Measurements from ENCODE around the gene C12orf42. TPM values are rescaled to one million over a fixed set of nuclear protein-coding genes. Genes with fewer than 3 reads are reported as not detected.

The C12orf42 gene
- polyA plus RNA-seq = under 1 TPM in 2 of 3 donors, not detected in 1; 0.14 to 0.50 TPM

DNA sequence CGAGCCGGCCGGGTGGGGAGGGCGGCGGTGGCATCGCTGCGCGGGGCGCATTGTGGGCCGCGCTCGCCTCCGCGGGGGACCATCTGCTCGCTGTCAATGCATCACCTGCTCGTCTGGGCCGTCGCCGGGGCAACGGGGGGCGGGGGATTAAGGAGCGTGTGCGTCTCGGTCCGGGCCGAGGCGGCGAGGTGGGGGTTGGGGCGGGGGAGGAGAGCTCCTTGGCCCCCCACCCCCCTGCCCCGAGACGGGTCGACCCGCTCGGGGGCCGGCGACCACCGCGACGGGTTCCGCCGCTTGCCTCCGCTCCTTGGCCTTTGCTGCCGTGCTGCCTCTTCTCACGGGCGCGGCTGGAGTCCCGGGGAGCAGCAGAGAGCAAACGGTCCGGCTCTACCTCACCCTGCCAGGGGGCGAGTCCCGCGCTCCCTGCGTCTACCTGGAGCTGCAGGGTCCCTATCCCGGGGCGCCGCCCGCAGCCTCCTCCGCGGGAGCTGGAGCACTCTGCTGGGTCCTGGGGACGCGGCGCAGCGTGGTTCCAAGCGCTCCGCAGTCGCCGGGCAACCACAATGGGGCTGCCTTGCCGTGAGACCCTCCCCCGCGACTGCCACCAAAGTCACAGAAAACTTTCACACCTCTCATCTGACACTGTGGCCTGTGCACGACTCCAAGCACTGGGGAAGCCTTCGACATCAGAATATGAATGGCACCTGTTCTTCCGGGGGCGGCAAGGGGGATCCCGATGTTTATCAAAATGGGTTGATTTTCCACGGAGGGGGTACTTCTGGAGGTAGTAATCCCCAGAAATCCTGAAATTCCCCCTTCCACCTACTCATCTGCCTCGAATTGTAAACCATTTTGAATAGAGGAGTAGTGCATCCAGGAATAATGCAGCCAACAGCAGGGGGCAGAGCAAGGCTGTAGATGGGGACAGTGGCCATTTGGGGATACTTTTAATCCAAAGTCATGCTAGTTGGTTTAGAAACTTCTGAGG, at the start of gene C12orf42:
Gene C12orf42 (minus strand): TSS at position 500 of the 988 bp plus-strand sequence. CDS start 17,542 bp downstream, outside the sequence.
- peak in 2 of 3 donors; percentile 17 to 56 for DNase-seq
- Mint-ChIP-seq H3K4me3 (peak within 1 kb of the TSS; percentile 60 to 88 (median 75)), H3K9me3 (peaks cover 0 to 16% (median 5%) of the 10 kb centered on the region in 6 donors), H3K27me3 (ENCODE audit: low read depth in 3 of 3) (peaks cover 13 to 17% (median 14%) of the 10 kb centered on the region in 3 donors), H3K36me3 (no peaks in the 10 kb centered on the region), H3K4me1 (peaks cover 12 to 16% of the 10 kb centered on the region in 2 donors), H3K27ac (peak within 1 kb of the TSS in 2 of 6 donors; percentile 15 to 43)

- Mint-ChIP-seq H3K36me3 (no peaks in the 10 kb centered on the region), H3K27ac (no peak overlapping the region), H3K27me3 (ENCODE audit: low read depth in 3 of 3) (peaks cover 0 to 3% (median 0%) of the 10 kb centered on the region in 3 donors), H3K4me1 (no peaks in the 10 kb centered on the region), H3K4me3 (no peak overlapping the region), H3K9me3 (peaks cover 0 to 3% (median 0%) of the 10 kb centered on the region in 6 donors)
- no peak for DNase-seq
These were observed 46.3 kb upstream of the C12orf42 start for GRCh38 chr12:103542078-103542477.

- H3K9me3 Mint-ChIP-seq = peaks cover 0 to 6% (median 0%) of the 10 kb centered on the region in 6 donors
- H3K27me3 Mint-ChIP-seq (ENCODE audit: low read depth in 3 of 3) = peaks cover 2 to 6% (median 2%) of the 10 kb centered on the region in 3 donors
- no peaks in the 10 kb centered on the region for H3K36me3 Mint-ChIP-seq
- H3K4me1 Mint-ChIP-seq = no peaks in the 10 kb centered on the region
- DNase-seq = no peak
- no peak overlapping the region for H3K27ac Mint-ChIP-seq
- H3K4me3 Mint-ChIP-seq = no peak overlapping the region
These were observed 44.6 kb upstream of the C12orf42 start for GRCh38 chr12:103540319-103540718.

DNA sequence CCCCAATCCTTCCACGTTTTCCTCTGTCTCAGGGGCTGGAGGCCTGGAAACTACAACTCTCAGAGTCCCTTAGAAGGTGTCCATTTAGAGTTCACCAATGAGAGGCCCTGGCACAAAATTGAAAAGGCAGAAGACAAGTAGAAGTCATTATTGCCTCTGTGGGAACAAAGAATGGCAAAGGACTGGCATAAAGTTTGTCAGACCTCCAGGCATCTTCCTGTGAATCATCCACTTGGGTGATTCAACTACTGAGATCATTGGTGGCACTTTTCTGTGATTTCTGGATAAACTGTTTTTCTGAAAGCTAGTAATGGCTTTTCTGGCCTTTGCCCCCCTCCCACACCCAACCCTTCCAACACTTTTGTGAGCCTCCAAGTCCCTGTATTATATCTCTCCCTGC, 42.6 kb upstream of the C12orf42 start:
- H3K36me3 Mint-ChIP-seq = no peaks in the 10 kb centered on the region
- no peak overlapping the region for H3K27ac Mint-ChIP-seq
- H3K27me3 Mint-ChIP-seq (ENCODE audit: low read depth in 3 of 3) = peaks cover 2 to 6% (median 2%) of the 10 kb centered on the region in 3 donors
- H3K9me3 Mint-ChIP-seq = peaks cover 0 to 6% (median 0%) of the 10 kb centered on the region in 6 donors
- no peaks in the 10 kb centered on the region for H3K4me1 Mint-ChIP-seq
- no peak overlapping the region for H3K4me3 Mint-ChIP-seq
- no peak for DNase-seq

GRCh38 chr12:103530307-103531066, 34.7 kb upstream of the C12orf42 start:
- no peak overlapping the region for H3K4me3 Mint-ChIP-seq
- no peak for DNase-seq
- H3K36me3 Mint-ChIP-seq = no peaks in the 10 kb centered on the region
- no peak overlapping the region for H3K27ac Mint-ChIP-seq
- H3K27me3 Mint-ChIP-seq (ENCODE audit: low read depth in 3 of 3) = peaks cover 0 to 2% (median 2%) of the 10 kb centered on the region in 3 donors
- H3K4me1 Mint-ChIP-seq = no peaks in the 10 kb centered on the region
- H3K9me3 Mint-ChIP-seq = peaks cover 0 to 6% (median 0%) of the 10 kb centered on the region in 6 donors

- H3K36me3 Mint-ChIP-seq = no peaks in the 10 kb centered on the region
- H3K27me3 Mint-ChIP-seq (ENCODE audit: low read depth in 3 of 3) = peaks cover 0 to 2% (median 2%) of the 10 kb centered on the region in 3 donors
- no peak for DNase-seq
- no peaks in the 10 kb centered on the region for H3K4me1 Mint-ChIP-seq
- H3K4me3 Mint-ChIP-seq = no peak overlapping the region
- H3K9me3 Mint-ChIP-seq = peaks cover 0 to 6% (median 0%) of the 10 kb centered on the region in 6 donors
- no peak overlapping the region for H3K27ac Mint-ChIP-seq
These were observed 33.5 kb upstream of the C12orf42 start for GRCh38 chr12:103529306-103529705.

DNA sequence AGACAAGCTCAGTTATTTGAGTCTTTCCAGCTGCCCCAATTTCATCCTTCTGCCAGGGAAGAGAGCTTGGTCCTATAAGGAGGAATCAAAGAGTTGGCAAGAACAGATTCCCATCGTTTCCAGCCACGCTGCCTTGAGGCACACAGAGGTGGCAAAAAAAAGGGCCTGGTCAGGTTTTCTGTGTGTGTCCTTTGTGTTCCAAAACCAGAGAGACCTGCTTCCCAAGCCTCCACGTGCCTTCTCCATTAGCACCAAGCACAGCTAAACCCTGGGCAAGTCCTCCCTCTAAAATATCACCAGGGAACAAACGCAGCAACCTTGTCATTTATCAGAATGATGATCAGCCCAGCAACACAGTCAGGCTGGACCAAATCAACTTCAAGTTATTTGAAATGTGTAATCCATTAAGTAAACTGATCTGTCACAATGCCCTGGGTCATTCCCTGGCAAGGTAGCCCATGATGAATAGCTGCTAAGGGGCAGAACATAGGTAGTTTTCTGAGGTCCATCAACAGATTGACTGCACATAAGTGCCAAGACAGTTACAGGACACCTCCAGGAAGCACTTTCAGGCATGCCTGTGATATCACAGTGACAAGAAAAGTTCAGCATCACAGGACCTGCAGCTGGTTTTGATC, 28.6 kb upstream of the C12orf42 start:
- Mint-ChIP-seq H3K9me3 (peaks cover 0 to 9% (median 0%) of the 10 kb centered on the region in 6 donors), H3K27me3 (ENCODE audit: low read depth in 3 of 3) (peaks cover 0 to 2% (median 0%) of the 10 kb centered on the region in 3 donors), H3K27ac (no peak overlapping the region), H3K4me1 (no peaks in the 10 kb centered on the region), H3K4me3 (no peak overlapping the region), H3K36me3 (no peaks in the 10 kb centered on the region)
- DNase-seq = no peak

DNA sequence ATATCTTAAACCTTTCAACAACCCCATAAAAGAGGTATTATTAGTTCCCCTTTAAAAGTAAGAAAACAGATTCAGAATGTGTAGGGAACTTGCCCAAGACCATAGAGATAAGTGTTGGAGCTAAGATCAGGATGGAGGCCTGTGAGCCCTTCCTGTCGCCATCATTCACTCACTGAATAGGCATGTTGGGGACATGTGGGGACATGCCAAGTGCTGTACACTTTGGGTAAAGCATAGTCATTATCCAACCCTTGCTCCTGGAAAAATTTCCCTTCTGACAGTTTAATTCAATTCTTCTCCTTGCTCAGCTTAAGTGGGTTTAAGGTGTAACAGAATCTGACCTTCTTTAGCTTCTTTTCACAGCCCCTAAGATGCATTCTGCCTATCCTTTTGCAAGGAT, 28.0 kb upstream of the C12orf42 start:
- no peak for DNase-seq
- H3K27me3 Mint-ChIP-seq (ENCODE audit: low read depth in 3 of 3) = peaks cover 0 to 2% (median 0%) of the 10 kb centered on the region in 3 donors
- no peak overlapping the region for H3K4me3 Mint-ChIP-seq
- H3K27ac Mint-ChIP-seq = no peak overlapping the region
- no peaks in the 10 kb centered on the region for H3K4me1 Mint-ChIP-seq
- peaks cover 0 to 9% (median 0%) of the 10 kb centered on the region in 6 donors for H3K9me3 Mint-ChIP-seq
- no peaks in the 10 kb centered on the region for H3K36me3 Mint-ChIP-seq

DNA sequence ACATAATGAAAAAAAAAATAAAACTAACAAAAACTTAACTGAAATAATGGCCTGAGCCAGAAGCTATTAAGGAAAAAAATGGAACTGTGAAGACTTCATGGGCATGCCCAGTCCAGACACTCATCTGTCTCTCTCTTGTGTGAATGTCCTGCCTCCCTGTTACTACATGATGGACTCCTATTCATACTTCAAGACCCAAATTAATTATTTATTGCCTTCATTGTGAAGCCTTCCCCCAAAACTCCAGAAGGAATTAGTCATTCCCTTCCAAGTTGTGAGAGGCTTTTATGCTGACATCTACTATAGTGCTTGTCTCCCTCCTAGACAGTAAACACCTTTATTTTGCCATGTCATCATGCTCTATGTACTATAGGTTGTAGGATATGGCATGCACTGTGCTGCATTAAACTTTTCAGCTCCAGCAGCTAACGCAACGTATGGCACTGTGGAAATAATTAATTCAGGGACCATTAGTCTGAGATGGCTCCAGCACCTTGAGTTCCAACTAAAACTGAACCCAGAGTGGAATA, 25.0 kb upstream of the C12orf42 start:
- peaks cover 0 to 1% (median 0%) of the 10 kb centered on the region in 3 donors for H3K27me3 Mint-ChIP-seq (ENCODE audit: low read depth in 3 of 3)
- H3K4me3 Mint-ChIP-seq = no peak overlapping the region
- no peaks in the 10 kb centered on the region for H3K4me1 Mint-ChIP-seq
- no peaks in the 10 kb centered on the region for H3K36me3 Mint-ChIP-seq
- no peak overlapping the region for H3K27ac Mint-ChIP-seq
- peaks cover 0 to 3% (median 0%) of the 10 kb centered on the region in 6 donors for H3K9me3 Mint-ChIP-seq
- DNase-seq = no peak

- no peak for DNase-seq
- no peaks in the 10 kb centered on the region for H3K4me1 Mint-ChIP-seq
- H3K4me3 Mint-ChIP-seq = no peak overlapping the region
- no peaks in the 10 kb centered on the region for H3K36me3 Mint-ChIP-seq
- peaks cover 0 to 3% (median 0%) of the 10 kb centered on the region in 6 donors for H3K9me3 Mint-ChIP-seq
- no peak overlapping the region for H3K27ac Mint-ChIP-seq
- H3K27me3 Mint-ChIP-seq (ENCODE audit: low read depth in 3 of 3) = peaks cover 0 to 1% (median 0%) of the 10 kb centered on the region in 3 donors
These were observed 23.9 kb upstream of the C12orf42 start for GRCh38 chr12:103519632-103520031.

GRCh38 chr12:103518899-103519298, 23.1 kb upstream of the C12orf42 start:
- DNase-seq = no peak
- H3K27me3 Mint-ChIP-seq (ENCODE audit: low read depth in 3 of 3) = peaks cover 0 to 1% (median 0%) of the 10 kb centered on the region in 3 donors
- no peak overlapping the region for H3K4me3 Mint-ChIP-seq
- H3K9me3 Mint-ChIP-seq = peaks cover 0 to 3% (median 0%) of the 10 kb centered on the region in 6 donors
- H3K4me1 Mint-ChIP-seq = no peaks in the 10 kb centered on the region
- no peak overlapping the region for H3K27ac Mint-ChIP-seq
- H3K36me3 Mint-ChIP-seq = no peaks in the 10 kb centered on the region

DNA sequence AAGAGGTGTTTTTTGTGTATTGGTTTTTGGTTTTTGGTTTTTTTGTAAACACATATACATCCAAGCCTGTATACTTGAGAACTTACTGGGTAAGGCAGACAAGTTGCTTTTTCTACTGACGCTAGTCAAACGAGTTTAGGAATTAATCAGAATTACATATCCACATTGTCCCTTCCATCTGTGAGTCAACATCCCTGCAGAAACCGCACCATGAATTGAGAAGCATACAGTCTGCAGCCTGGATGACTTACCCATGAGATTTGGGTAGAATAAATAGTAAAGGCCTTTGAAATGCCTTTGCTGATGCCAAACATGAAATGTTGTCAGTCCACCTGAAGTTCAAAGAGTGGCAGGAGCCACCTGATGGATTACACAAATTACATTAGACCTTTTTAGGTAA, 21.4 kb upstream of the C12orf42 start:
- peaks cover 0 to 1% (median 0%) of the 10 kb centered on the region in 3 donors for H3K27me3 Mint-ChIP-seq (ENCODE audit: low read depth in 3 of 3)
- no peaks in the 10 kb centered on the region for H3K36me3 Mint-ChIP-seq
- H3K27ac Mint-ChIP-seq = no peak overlapping the region
- DNase-seq = no peak
- no peaks in the 10 kb centered on the region for H3K4me1 Mint-ChIP-seq
- H3K9me3 Mint-ChIP-seq = peaks cover 0 to 3% (median 0%) of the 10 kb centered on the region in 6 donors
- H3K4me3 Mint-ChIP-seq = no peak overlapping the region

- no peaks in the 10 kb centered on the region for H3K36me3 Mint-ChIP-seq
- no peak overlapping the region for H3K27ac Mint-ChIP-seq
- peaks cover 0 to 5% (median 0%) of the 10 kb centered on the region in 6 donors for H3K9me3 Mint-ChIP-seq
- DNase-seq = no peak
- no peaks in the 10 kb centered on the region for H3K4me1 Mint-ChIP-seq
- H3K4me3 Mint-ChIP-seq = no peak overlapping the region
- H3K27me3 Mint-ChIP-seq (ENCODE audit: low read depth in 3 of 3) = peaks cover 0 to 1% (median 0%) of the 10 kb centered on the region in 3 donors
These were observed 19.6 kb upstream of the C12orf42 start for GRCh38 chr12:103515341-103515740.
